ENCODE measurements around the gene TBL3.
"Not testable (repeated sequence)": the region's sequence is repeated elsewhere in the genome, so short reads cannot be mapped to it uniquely, and the experiment has no call there.

TBL3 gene

GRCh38 chr16:1942810-1943726, 28.8 kb upstream of the TBL3 start, which contains the start of gene MSRB1:
MSRB1 (minus strand) TSS chr16:1943199; CDS start chr16:1943156, 43 bp downstream.
- DNase-seq (ENCODE audit: low read depth): peak; percentile 98

GRCh38 chr16:1944612-1945199, 27.1 kb upstream of the TBL3 start:
- DNase-seq (ENCODE audit: low read depth): no peak

- no peak for DNase-seq (ENCODE audit: low read depth)
Measured at GRCh38 chr16:1945559-1946391, 26.1 kb upstream of the TBL3 start.

- DNase-seq (ENCODE audit: low read depth): no peak
Measured at GRCh38 chr16:1946495-1947368, 25.1 kb upstream of the TBL3 start.

- no peak for DNase-seq (ENCODE audit: low read depth)
Measured at GRCh38 chr16:1947369-1947670, 24.5 kb upstream of the TBL3 start.

- DNase-seq (ENCODE audit: low read depth): no peak
Measured at GRCh38 chr16:1949507-1949906, 22.3 kb upstream of the TBL3 start.

GRCh38 chr16:1950047-1950446, 21.8 kb upstream of the TBL3 start:
- no peak for DNase-seq (ENCODE audit: low read depth)

GRCh38 chr16:1950559-1950958, 21.3 kb upstream of the TBL3 start:
- DNase-seq (ENCODE audit: low read depth): no peak

GRCh38 chr16:1953734-1954133, 18.1 kb upstream of the TBL3 start:
- no peak for DNase-seq (ENCODE audit: low read depth)

- DNase-seq (ENCODE audit: low read depth): not testable (repeated sequence)
Measured at GRCh38 chr16:1957434-1958142, 14.3 kb upstream of the TBL3 start.

GRCh38 chr16:1958143-1958491, 13.7 kb upstream of the TBL3 start:
- not testable (repeated sequence) for DNase-seq (ENCODE audit: low read depth)

GRCh38 chr16:1958715-1959268, 13.1 kb upstream of the TBL3 start:
- DNase-seq (ENCODE audit: low read depth): no peak

GRCh38 chr16:1959269-1960039, 12.4 kb upstream of the TBL3 start, which contains the start of gene NDUFB10:
NDUFB10 (plus strand) TSS chr16:1959538; CDS start chr16:1959625, 87 bp downstream.
- peak; percentile 88 for DNase-seq (ENCODE audit: low read depth)

- no peak for DNase-seq (ENCODE audit: low read depth)
Measured at GRCh38 chr16:1960665-1961630, 10.9 kb upstream of the TBL3 start.

GRCh38 chr16:1961651-1962067, 10.2 kb upstream of the TBL3 start:
- DNase-seq (ENCODE audit: low read depth): no peak

GRCh38 chr16:1962161-1963153, 9.4 kb upstream of the TBL3 start:
- DNase-seq (ENCODE audit: low read depth): not testable (repeated sequence)

GRCh38 chr16:1963806-1964505, 7.9 kb upstream of the TBL3 start:
- DNase-seq (ENCODE audit: low read depth): no peak
